HepG2 (cell line): Measurements from ENCODE around the gene NFIL3. TPM values are rescaled to one million over a fixed set of nuclear protein-coding genes. Genes with fewer than 3 reads are reported as not detected.

Experiments used
- AGO2 ChIP-seq: fragments of 200-400 bp; formaldehyde crosslinking; optimal IDR thresholded peaks from 2 replicates; pipeline ENCODE3; 2017; ENCODE audit warnings: mild to moderate bottlenecking, low read depth, low read length, moderate library complexity
- FOXP1 ChIP-seq, 2 experiments: fragments of 450-650 bp in 1 of 2; IDR thresholded peaks; 2 replicates each; pipeline ENCODE4 v1.6.1; 2017 to 2018; ENCODE audit warnings: antibody characterized with exemption in 1 of 2
- IRF1 ChIP-seq: sonication (generic); formaldehyde crosslinking; IDR thresholded peaks from 2 replicates; pipeline ENCODE4 v1.4.0; 2020; ENCODE audit warnings: low read depth, mild to moderate bottlenecking, missing genetic modification reagents
- KAT2B ChIP-seq: fragments of 150-350 bp; IDR thresholded peaks from 2 replicates; pipeline ENCODE4 v1.6.1; 2014; ENCODE audit warnings: low read depth, low read length, borderline replicate concordance
- MAFK ChIP-seq, 2 experiments: IDR thresholded peaks in 1 of 2; conservative IDR thresholded peaks in 1 of 2; 2 replicates each; pipeline ENCODE4 v1.6.1; 2011; ENCODE audit warnings: improper control_type of control experiment in 2 of 2, low read length in 2 of 2
- MIER3 ChIP-seq: IDR thresholded peaks from 2 replicates; pipeline ENCODE4 v1.6.1; 2016; ENCODE audit warnings: missing compliant biosample characterization, borderline replicate concordance
- PHB2 ChIP-seq: fragments of 450-650 bp; IDR thresholded peaks from 2 replicates; pipeline ENCODE4 v1.6.1; 2018; ENCODE audit not compliant: partially characterized antibody
- POLR2G ChIP-seq: fragments of 200-400 bp; formaldehyde crosslinking; IDR thresholded peaks from 2 replicates; pipeline ENCODE4 v1.6.1; 2018; ENCODE audit warnings: mild to moderate bottlenecking, low read depth, low read length, moderate library complexity
- PRPF4 ChIP-seq: fragments of 200-400 bp; formaldehyde crosslinking; IDR thresholded peaks from 2 replicates; pipeline ENCODE4 v1.6.1; 2016; ENCODE audit warnings: low read length, low read depth; ENCODE audit not compliant: poor library complexity, severe bottlenecking
- STAT6 ChIP-seq: sonication (generic); formaldehyde crosslinking; IDR thresholded peaks from 2 replicates; pipeline ENCODE4 v1.4.0; 2020; ENCODE audit warnings: missing genetic modification reagents, mild to moderate bottlenecking, borderline replicate concordance
- TRAFD1 ChIP-seq: sonication (generic); formaldehyde crosslinking; IDR thresholded peaks from 2 replicates; pipeline ENCODE4 v1.5.1; 2020; ENCODE audit warnings: missing genetic modification reagents, mild to moderate bottlenecking, borderline replicate concordance
- YEATS4 ChIP-seq: sonication (generic); formaldehyde crosslinking; IDR thresholded peaks from 2 replicates; pipeline ENCODE4 v1.4.0; 2020; ENCODE audit warnings: missing genetic modification reagents, borderline replicate concordance
- ZFY ChIP-seq: sonication (generic); formaldehyde crosslinking; IDR thresholded peaks from 2 replicates; pipeline ENCODE4 v1.4.0; 2020; ENCODE audit warnings: missing genetic modification reagents
- ZKSCAN5 ChIP-seq: sonication (generic); formaldehyde crosslinking; IDR thresholded peaks from 2 replicates; pipeline ENCODE4 v1.5.1; 2020; ENCODE audit warnings: mild to moderate bottlenecking, missing genetic modification reagents
- ZNF253 ChIP-seq: sonication (generic); formaldehyde crosslinking; IDR thresholded peaks from 2 replicates; pipeline ENCODE4 v1.8.0; 2022; ENCODE audit warnings: mild to moderate bottlenecking, missing genetic modification reagents, borderline replicate concordance
- ZNF33A ChIP-seq: sonication (generic); formaldehyde crosslinking; IDR thresholded peaks from 2 replicates; pipeline ENCODE4 v1.5.1; 2020; ENCODE audit warnings: missing genetic modification reagents, mild to moderate bottlenecking, moderate library complexity, borderline replicate concordance
- ZNF446 ChIP-seq: sonication (generic); formaldehyde crosslinking; IDR thresholded peaks from 2 replicates; pipeline ENCODE4 v1.5.0; 2020; ENCODE audit warnings: mild to moderate bottlenecking, missing genetic modification reagents
- ZNF557 ChIP-seq: sonication (generic); formaldehyde crosslinking; IDR thresholded peaks from 2 replicates; pipeline ENCODE4 v1.4.0; 2020; ENCODE audit warnings: missing genetic modification reagents
- ZNF691 ChIP-seq: sonication (generic); formaldehyde crosslinking; IDR thresholded peaks from 2 replicates; pipeline ENCODE4 v1.4.0; 2020; ENCODE audit warnings: missing genetic modification reagents, low read depth, mild to moderate bottlenecking, borderline replicate concordance
- ZNF773 ChIP-seq: sonication (generic); formaldehyde crosslinking; IDR thresholded peaks from 2 replicates; pipeline ENCODE4 v1.4.0; 2020; ENCODE audit warnings: missing genetic modification reagents, borderline replicate concordance
- polyA plus RNA-seq, 8 experiments: library from polyadenylated mRNA; depleted of rRNA in 3 of 8; stranded (reverse) in 7 of 8; unstranded in 1 of 8; fragments of >200 nt; fragmentation: Illumina TruSeq in 4 of 8; extraction: Trizol in 4 of 8; gene quantifications; 2 replicates each; pipeline versions ENCODE4 v1.2.1 to v1.2.3, GENCODE V29; 2011 to 2016; ENCODE audit warnings: low read depth in 4 of 8, missing spikeins in 1 of 8, mixed read lengths in 1 of 8; ENCODE audit not compliant: insufficient read depth in 1 of 8
- total RNA-seq, 5 experiments: library from RNA; depleted of rRNA; stranded (reverse); fragments of >200 nt; fragmentation: Illumina TruSeq; extraction: Trizol; gene quantifications; 2 replicates each; pipeline ENCODE4 v1.2.3, GENCODE V29; 2016; ENCODE audit warnings: low read depth in 1 of 5

NFIL3 gene
- total and polyA plus RNA-seq, 2 of the 13 experiments (the other 11 are each of a cell fraction or from before 2014, with no cell fraction given): 46.6 to 54.2 TPM

GRCh38 chr9:91421128-91421765, 2.4 kb downstream of the NFIL3 start (continued):
- TF ChIP-seq STAT6 (no peak), KAT2B (no peak), POLR2G (no peak; the same call in none of the 2 replicates), ZFY (CRISPR knock-in tag) (peak; percentile 48), ZNF773 (CRISPR knock-in tag) (no peak), ZNF557 (CRISPR knock-in tag) (no peak), AGO2 (peak; percentile 94), PHB2 (no peak), PRPF4 (no peak), YEATS4 (CRISPR knock-in tag) (peak; percentile 25; the same call in 1 of the 2 replicates), ZNF253 (CRISPR knock-in tag) (no peak), ZNF691 (CRISPR knock-in tag) (no peak), TRAFD1 (no peak), FOXP1 (IDR thresholded peaks at IDR 0.05) (no peak), FOXP1 (CRISPR knock-in tag; IDR thresholded peaks at IDR 0.05) (no peak), ZKSCAN5 (CRISPR knock-in tag) (no peak), ZNF446 (CRISPR knock-in tag) (no peak), MIER3 (CRISPR knock-in tag) (no peak), ZNF33A (CRISPR knock-in tag) (no peak), IRF1 (CRISPR knock-in tag) (no peak), MAFK (conservative IDR thresholded peaks at IDR 0.05 in 1 of 2, IDR thresholded peaks at IDR 0.05 in 1 of 2; ENCODE audit: low read length in 2 of 2) (no peak)
